HepG2 (cell line): ENCODE results near the gene NEDD8. TPM values are rescaled to one million over a fixed set of nuclear protein-coding genes. Genes with fewer than 3 reads are reported as not detected.

ENCODE experiments used
- ARID2 ChIP-seq: sonication (generic); formaldehyde crosslinking; IDR thresholded peaks from 2 replicates; pipeline ENCODE4 v1.8.1; 2022; ENCODE audit warnings: mild to moderate bottlenecking, missing genetic modification reagents, borderline replicate concordance
- CHD2 ChIP-seq: IDR thresholded peaks from 2 replicates; pipeline ENCODE4 v1.6.1; 2011; ENCODE audit warnings: low read depth, low read length, improper control_type of control experiment
- GATAD1 ChIP-seq: IDR thresholded peaks from 2 replicates; pipeline ENCODE4 v1.6.1; 2016; ENCODE audit warnings: missing genetic modification reagents, missing compliant biosample characterization
- HOXA3 ChIP-seq: sonication (generic); formaldehyde crosslinking; IDR thresholded peaks from 2 replicates; pipeline ENCODE4 v1.5.0; 2020; ENCODE audit warnings: missing genetic modification reagents
- MIXL1 ChIP-seq: IDR thresholded peaks from 2 replicates; pipeline ENCODE4 v1.6.1; 2016
- NCOR1 ChIP-seq: fragments of 200-600 bp; sonication (generic); IDR thresholded peaks from 2 replicates; pipeline ENCODE4 v1.7.0; 2017; ENCODE audit warnings: antibody characterized with exemption, low read length, borderline replicate concordance
- SRSF1 ChIP-seq: fragments of 200-400 bp; formaldehyde crosslinking; optimal IDR thresholded peaks from 2 replicates; pipeline ENCODE3; 2017; ENCODE audit warnings: mild to moderate bottlenecking, low read depth, low read length, moderate library complexity
- THYN1 ChIP-seq: sonication (generic); formaldehyde crosslinking; IDR thresholded peaks from 2 replicates; pipeline ENCODE4 v1.8.1; 2023; ENCODE audit warnings: low read depth, mild to moderate bottlenecking, moderate library complexity, missing genetic modification reagents, borderline replicate concordance
- ZBTB26 ChIP-seq: IDR thresholded peaks from 2 replicates; pipeline ENCODE4 v1.6.1; 2016; ENCODE audit warnings: missing compliant biosample characterization, missing genetic modification reagents, borderline replicate concordance
- ZBTB44 ChIP-seq: sonication (generic); formaldehyde crosslinking; IDR thresholded peaks from 2 replicates; pipeline ENCODE4 v1.4.0; 2020; ENCODE audit warnings: missing genetic modification reagents
- ZBTB7A ChIP-seq: sonication (generic); formaldehyde crosslinking; IDR thresholded peaks from 2 replicates; pipeline ENCODE4 v1.8.0; 2022; ENCODE audit warnings: mild to moderate bottlenecking, missing genetic modification reagents
- ZNF136 ChIP-seq: sonication (generic); formaldehyde crosslinking; IDR thresholded peaks from 2 replicates; pipeline ENCODE4 v1.8.1; 2022; ENCODE audit warnings: low read depth, mild to moderate bottlenecking, moderate library complexity, missing genetic modification reagents
- ZNF253 ChIP-seq: sonication (generic); formaldehyde crosslinking; IDR thresholded peaks from 2 replicates; pipeline ENCODE4 v1.8.0; 2022; ENCODE audit warnings: mild to moderate bottlenecking, missing genetic modification reagents, borderline replicate concordance
- ZNF335 ChIP-seq: sonication (generic); formaldehyde crosslinking; IDR thresholded peaks from 2 replicates; pipeline ENCODE4 v1.4.0; 2020; ENCODE audit warnings: missing genetic modification reagents
- ZNF574 ChIP-seq: sonication (generic); formaldehyde crosslinking; IDR thresholded peaks from 2 replicates; pipeline ENCODE4 v1.4.0; 2020; ENCODE audit warnings: missing genetic modification reagents
- ZNF800 ChIP-seq: sonication (generic); formaldehyde crosslinking; IDR thresholded peaks from 2 replicates; pipeline ENCODE4 v1.4.0; 2020; ENCODE audit warnings: missing genetic modification reagents
- polyA plus RNA-seq, 8 experiments: library from polyadenylated mRNA; depleted of rRNA in 3 of 8; stranded (reverse) in 7 of 8; unstranded in 1 of 8; fragments of >200 nt; fragmentation: Illumina TruSeq in 4 of 8; extraction: Trizol in 4 of 8; gene quantifications; 2 replicates each; pipeline versions ENCODE4 v1.2.1 to v1.2.3, GENCODE V29; 2011 to 2016; ENCODE audit warnings: low read depth in 4 of 8, missing spikeins in 1 of 8, mixed read lengths in 1 of 8; ENCODE audit not compliant: insufficient read depth in 1 of 8
- total RNA-seq, 5 experiments: library from RNA; depleted of rRNA; stranded (reverse); fragments of >200 nt; fragmentation: Illumina TruSeq; extraction: Trizol; gene quantifications; 2 replicates each; pipeline ENCODE4 v1.2.3, GENCODE V29; 2016; ENCODE audit warnings: low read depth in 1 of 5
- TF ChIP-seq, protein P1 (sequence below): sonication (generic); formaldehyde crosslinking; IDR thresholded peaks from 2 replicates; pipeline ENCODE4 v1.8.0; 2022; ENCODE audit warnings: mild to moderate bottlenecking, missing genetic modification reagents, moderate library complexity
- TF ChIP-seq, protein P2 (sequence below): sonication (generic); formaldehyde crosslinking; IDR thresholded peaks from 2 replicates; pipeline ENCODE4 v1.4.0; 2020; ENCODE audit warnings: missing genetic modification reagents

Gene NEDD8
- total and polyA plus RNA-seq, 2 of the 13 experiments (the other 11 are each of a cell fraction or from before 2014, with no cell fraction given): 535 to 713 TPM

GRCh38 chr14:24252289-24253124, 20.3 kb upstream of the NEDD8 start (continued):
- TF ChIP-seq ZNF574 (CRISPR knock-in tag) (peak; percentile 77; the same call in 1 of the 2 replicates), ZNF800 (no peak), HOXA3 (CRISPR knock-in tag) (peak; percentile 82), GATAD1 (CRISPR knock-in tag) (peak; percentile 59), ARID2 (no peak; the same call in 1 of the 2 replicates), CHD2 (0 out of 2 replicates have a peak, but pooled peaks have one; percentile 19), SRSF1 (no peak), ZNF253 (peak; percentile 64; the same call in 1 of the 2 replicates), ZBTB26 (CRISPR knock-in tag) (peak; percentile 7), ZBTB7A (CRISPR knock-in tag) (peak; percentile 85; the same call in 1 of the 2 replicates), ZBTB44 (CRISPR knock-in tag) (no peak), THYN1 (CRISPR knock-in tag) (no peak), MIXL1 (CRISPR knock-in tag) (no peak), ZNF136 (no peak), NCOR1 (no peak; the same call in 1 of the 2 replicates), ZNF335 (CRISPR knock-in tag) (0 out of 2 replicates have a peak, but pooled peaks have one; percentile 58)
- TF ChIP-seq, protein P1, sequence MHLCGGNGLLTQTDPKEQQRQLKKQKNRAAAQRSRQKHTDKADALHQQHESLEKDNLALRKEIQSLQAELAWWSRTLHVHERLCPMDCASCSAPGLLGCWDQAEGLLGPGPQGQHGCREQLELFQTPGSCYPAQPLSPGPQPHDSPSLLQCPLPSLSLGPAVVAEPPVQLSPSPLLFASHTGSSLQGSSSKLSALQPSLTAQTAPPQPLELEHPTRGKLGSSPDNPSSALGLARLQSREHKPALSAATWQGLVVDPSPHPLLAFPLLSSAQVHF (CRISPR knock-in tag): no peak
- TF ChIP-seq, protein P2, sequence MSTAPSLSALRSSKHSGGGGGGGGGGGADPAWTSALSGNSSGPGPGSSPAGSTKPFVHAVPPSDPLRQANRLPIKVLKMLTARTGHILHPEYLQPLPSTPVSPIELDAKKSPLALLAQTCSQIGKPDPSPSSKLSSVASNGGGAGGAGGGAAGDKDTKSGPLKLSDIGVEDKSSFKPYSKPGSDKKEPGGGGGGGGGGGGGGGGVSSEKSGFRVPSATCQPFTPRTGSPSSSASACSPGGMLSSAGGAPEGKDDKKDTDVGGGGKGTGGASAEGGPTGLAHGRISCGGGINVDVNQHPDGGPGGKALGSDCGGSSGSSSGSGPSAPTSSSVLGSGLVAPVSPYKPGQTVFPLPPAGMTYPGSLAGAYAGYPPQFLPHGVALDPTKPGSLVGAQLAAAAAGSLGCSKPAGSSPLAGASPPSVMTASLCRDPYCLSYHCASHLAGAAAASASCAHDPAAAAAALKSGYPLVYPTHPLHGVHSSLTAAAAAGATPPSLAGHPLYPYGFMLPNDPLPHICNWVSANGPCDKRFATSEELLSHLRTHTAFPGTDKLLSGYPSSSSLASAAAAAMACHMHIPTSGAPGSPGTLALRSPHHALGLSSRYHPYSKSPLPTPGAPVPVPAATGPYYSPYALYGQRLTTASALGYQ (CRISPR knock-in tag): no peak
